Measurements from ENCODE around the gene DIP2C.
"Not testable (repeated sequence)": the region's sequence is repeated elsewhere in the genome, so short reads cannot be mapped to it uniquely, and the experiment has no call there.

DIP2C gene

DNA sequence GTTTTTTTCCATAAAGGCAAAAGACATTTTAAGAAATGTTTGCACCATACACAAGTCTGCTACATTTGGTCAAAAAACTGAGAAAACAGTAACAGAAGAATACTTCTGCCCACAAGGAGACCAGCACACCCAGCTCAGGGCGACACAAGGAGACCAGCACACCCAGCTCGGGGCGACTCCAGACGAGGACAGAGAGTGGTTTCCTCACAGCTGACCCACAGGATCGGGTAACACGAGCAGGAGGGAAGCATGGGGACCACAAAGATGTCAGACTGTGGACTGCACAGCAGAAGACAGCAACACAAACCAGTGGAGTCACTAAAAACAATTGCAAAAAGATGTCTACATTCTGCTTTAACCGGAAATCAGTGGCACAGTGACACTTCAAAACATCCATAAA lies 237.6 kb downstream of the DIP2C start:
- DNase-seq (ENCODE audit: low read depth in 2 of 2), result no peak

DNA sequence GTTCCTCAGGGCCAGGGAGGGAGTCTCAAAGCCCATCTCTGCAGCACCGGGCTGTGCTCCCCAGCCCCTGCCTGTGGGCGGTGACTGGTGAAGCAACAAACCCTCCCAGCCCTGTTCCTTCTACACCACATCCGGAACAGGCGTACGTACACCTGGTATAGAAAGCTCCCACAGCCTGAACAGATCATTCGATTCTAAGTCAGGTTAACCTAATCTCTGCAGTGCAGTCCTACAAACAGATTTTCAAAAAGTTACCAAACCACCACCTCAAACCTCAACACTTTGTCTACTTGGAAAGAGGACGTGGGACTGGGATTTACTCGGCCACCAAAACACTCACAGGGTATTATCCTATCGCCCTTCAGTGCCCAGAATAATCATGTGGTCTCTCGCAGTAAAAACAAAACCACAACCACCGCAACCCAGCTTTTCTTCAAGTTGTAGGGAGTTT lies 238.4 kb downstream of the DIP2C start:
- DNase-seq (ENCODE audit: low read depth in 2 of 2), result peak; percentile 30 to 37

DNA sequence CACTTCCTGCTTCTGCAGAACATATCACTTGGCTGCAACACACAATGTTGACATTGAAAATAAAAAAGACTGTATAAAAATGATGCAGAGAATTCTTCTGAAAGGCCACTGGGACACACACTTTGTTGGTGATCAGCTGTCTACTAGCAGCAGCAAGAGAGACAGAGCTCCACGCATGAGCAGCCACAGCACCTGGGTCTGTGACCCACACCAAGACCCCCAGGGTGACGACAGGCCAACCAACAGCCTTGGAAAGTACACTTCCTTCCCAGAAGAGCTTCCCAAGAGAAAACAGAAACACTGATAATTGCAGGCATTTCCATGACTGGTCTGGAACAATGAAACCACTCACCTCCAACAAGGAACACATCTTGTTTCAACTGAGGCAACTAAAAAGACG lies 239.0 kb downstream of the DIP2C start:
- no peak for DNase-seq (ENCODE audit: low read depth in 2 of 2)

DNA sequence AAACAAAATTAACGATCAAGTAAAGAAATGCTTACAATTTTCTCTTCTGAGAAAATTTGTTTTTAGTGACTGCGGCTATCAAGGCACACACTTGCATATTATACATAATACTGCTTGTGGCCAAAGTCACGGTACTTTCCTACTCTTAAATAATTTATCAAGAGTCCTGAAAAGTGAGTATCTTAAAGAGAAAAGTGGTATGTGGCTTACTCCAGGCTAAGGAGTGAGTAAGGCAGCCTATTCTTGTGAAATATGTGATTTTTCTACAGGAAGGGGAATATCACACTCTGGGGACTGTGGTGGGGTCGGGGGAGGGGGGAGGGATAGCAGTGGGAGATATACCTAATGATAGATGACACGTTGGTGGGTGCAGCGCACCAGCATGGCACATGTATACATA lies 240.1 kb downstream of the DIP2C start:
- DNase-seq (ENCODE audit: low read depth in 2 of 2), result not testable (repeated sequence)

DNA sequence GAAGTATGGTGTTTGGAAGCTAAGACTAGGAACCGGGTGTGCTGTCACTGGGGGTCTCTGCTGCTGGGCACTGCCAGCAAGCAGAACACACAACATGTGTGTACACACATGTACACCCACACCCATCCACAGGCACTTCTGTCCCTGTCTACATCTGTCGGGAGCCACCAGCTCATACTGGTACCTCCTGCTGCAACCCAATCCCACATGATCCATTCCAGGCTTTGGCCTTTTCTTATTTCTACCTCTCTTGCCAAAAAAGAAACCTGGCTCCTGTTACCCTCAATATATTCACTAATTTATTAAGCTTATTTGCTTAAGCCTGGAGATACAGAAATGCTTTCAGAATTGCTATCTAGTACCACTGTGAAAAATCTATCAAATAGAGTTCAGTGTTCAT lies 246.0 kb downstream of the DIP2C start:
- DNase-seq (ENCODE audit: low read depth in 2 of 2), result no peak

DNA sequence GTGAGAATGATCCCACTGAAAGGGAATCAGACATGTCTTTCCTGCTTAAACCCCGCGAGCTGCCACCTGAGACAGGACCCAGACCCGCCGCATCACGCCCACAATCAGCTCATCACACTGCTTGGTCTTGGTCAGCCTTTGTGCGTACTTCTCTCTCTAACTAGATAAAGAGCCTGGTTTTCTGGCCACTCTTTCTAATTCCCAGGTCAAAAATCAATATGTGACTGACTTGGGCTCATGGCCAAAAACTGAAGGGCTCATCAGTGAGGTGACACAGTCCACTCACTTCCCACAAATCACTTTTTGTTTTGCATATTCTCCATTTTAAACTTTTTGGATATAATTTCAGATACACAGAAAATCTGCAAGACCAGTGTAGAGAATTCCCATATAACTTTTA lies 247.3 kb downstream of the DIP2C start:
- DNase-seq (ENCODE audit: low read depth in 2 of 2), result no peak

DNA sequence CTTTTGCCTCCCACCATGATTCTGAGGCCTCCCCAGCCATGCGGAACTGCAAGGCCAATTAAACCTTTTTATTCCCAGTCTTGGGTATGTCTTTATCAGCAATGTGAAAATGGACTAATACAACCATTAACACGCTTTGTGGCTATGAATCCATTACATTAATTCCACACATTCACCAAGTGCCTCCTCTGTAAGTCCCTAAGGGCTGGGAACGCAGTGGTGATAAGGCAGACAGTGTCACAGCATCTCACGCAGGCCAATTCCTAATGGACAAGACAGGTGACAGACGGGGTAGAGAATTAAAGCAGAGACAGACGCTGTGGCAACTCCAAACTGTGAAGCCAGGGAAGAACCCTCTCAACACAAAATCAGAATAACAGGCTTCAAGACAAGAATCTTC lies 247.8 kb downstream of the DIP2C start:
- DNase-seq (ENCODE audit: low read depth in 2 of 2), result no peak

DNA sequence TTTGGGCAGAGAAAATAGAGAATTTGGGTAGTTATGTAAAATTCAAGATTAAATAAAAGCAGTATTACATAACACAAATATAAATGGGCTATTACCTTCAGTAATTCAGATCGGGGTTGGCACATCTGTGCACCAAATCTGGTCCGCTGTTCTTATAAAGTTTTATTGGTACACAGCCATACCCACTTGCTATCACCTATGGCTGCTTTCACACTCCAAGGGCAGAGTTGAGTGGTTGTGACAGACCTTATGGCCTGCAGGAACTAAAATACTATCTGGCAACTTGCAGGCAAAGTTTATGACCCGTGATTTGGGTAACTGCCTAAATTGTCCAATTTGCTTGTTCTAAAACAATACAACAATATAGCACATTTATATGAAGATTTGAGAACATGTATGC lies 249.3 kb downstream of the DIP2C start:
- no peak for DNase-seq (ENCODE audit: low read depth in 2 of 2)

DNA sequence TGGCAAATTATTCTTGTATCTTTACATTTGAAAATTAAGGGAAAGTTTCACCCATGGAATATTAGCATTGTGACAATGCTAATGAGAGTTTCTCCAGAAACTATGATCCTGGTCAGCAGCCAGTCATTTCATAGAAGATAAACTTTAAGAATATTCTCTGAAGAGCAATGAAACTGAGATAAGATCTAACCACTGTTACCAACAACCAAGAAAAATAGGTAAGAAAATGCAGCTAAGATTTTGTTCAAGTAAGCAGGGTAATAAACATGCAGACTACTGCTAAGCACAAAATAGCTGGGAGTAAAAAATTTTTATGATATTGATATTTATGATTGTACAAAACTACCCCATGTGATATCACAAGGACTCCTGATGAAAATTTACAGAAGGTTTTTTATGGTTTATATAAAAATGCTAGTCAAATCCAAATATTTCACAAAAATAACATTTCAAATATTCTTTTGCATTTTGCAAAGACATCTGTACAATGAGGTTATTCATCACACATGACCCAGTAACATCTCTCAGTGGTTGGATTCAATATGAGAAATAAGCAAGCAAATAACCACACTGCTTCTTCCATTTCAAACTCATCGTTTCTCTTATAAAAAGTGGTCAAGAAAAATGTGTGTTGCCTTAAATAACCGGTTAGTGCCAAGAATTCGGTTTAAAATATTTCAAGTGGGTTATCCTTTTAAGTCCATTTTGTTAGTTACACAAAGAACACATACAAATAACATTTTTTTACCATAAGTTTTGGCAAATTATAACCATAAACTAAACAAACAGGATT lies 251.6 kb downstream of the DIP2C start:
- no peak for DNase-seq (ENCODE audit: low read depth in 2 of 2)

DNA sequence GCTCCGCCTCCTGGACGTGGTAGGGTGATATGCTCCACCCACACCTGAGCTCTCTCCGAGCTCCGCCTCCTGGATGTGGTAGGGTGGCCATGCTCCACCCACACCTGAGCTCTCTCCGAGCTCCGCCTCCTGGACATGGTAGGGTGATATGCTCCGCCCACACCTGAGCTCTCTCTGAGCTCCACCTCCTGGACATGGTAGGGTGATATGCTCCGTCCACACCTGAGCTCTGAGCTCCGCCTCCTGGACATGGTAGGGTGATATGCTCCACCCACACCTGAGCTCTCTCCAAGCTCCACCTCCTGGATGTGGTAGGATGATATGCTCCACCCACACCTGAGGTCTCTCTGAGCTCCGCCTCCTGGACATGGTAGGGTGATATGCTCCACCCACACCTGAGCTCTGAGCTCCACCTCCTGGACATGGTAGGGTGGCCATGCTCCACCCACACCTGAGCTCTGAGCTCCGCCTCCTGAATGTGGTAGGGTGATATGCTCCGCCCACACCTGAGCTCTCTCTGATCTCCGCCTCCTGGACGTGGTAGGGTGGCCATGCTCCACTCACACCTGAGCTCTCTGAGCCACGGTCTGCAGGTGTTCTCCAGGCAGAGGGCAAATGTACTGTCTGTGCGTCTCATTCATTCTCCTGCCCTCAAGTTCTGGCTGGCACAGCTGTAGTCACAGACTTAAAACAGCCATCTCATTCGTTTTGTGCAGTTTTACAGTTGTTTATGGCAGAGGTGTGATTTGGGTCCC lies 252.4 kb downstream of the DIP2C start:
- DNase-seq (ENCODE audit: low read depth in 2 of 2), result no peak

DNA sequence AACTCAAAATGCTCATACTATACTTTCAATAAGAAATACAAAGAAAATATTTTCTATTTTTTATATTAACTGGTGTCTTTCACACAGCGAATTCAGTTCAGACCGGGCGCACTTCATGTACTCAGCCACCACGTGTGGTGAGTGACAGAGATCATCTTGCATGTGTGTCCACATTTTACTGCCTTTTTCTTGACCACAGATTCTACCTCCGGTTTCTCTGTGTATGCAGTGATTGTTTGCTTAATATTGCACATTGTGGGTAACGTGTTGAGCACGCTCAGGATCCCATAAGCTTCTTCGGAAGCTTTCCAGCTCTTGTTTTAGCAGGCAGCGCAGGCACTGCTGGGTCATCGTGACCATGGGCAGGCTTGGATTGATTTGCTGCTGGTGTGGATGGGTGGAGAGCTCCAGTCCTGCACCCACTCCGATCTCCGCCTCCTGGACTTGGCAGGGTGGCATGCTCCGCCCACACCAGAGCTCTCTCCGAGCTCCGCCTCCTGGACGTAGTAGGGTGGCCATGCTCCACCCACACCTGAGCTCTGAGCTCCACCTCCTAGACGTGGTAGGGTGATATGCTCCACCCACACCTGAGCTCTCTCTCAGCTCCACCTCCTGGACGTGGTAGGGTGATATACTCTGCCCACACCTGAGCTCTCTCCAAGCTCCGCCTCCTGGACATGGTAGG lies 253.3 kb downstream of the DIP2C start:
- DNase-seq (ENCODE audit: low read depth in 2 of 2), result no peak

DNA sequence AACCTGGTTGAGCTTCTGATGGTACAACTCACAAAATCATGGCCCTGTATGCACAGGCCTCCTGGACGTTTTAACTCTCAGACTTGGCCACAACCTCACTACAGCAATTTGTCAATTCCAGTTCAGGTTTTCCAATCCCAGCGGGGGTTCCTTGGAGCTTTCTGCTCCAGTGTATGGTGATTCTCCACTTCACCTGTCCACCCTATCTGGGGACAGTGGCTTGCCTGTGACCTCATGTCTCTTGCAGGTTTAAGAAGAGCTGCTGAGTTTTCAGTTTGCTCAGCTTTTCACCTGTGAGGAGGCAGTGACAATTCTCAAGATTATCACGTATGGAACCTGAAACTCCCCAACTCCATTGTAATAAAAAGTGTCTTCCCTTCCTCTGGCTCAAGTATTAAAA lies 254.1 kb downstream of the DIP2C start:
- no peak for DNase-seq (ENCODE audit: low read depth in 2 of 2)

DNA sequence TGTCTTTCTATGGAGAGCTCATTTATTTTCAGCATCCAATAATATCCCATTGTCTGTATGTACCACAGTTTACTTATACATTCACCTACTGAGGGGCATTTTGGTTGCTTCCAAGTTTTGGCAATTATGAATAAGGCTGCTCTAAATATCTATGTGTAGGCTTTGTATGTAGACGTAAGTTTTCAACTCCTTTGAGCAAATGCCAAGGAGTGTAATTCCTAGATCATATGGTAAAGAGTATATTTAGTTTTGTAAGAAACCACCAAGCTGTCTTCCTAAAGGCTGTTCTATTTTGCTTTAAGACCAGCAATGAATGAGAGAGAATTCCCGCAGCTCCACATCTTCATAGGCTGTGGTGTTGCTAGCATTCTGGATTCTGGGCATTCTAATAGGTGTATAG lies 259.8 kb downstream of the DIP2C start:
- no peak for DNase-seq (ENCODE audit: low read depth in 2 of 2)

DNA sequence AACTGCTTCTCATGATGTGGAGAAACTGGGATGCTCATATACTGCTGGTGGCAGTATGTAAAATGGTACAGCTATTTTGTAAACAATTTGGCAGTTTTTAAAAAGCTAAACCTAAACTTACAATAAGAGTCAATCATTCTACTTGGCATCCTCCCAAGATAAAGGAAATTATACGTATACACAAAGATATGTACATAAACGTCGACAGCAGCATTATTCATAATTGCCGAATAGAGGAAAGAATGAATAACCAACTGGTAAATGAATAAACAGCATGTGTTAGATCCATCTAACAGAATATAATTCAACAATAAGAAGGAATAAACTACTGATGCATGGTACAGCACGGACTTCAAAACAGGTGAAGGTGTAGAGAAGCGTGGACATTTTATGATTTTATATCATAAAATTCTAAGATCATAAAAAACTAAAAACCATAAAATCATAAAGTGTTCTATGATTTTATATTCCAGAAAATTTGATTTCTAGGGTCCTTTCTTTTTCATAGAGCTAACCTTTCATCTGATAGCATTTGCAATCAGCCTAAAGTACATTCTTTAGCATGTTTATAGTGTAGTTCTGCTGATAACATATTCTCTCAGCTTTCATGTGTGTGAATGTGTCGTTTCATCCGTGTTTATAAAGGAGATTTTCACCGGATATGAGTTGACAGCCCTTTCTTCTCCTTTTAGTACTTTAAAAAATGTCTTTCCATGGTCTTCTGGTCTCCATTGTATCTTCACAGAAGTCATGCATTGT lies 261.5 kb downstream of the DIP2C start:
- DNase-seq (ENCODE audit: low read depth in 2 of 2), result no peak

DNA sequence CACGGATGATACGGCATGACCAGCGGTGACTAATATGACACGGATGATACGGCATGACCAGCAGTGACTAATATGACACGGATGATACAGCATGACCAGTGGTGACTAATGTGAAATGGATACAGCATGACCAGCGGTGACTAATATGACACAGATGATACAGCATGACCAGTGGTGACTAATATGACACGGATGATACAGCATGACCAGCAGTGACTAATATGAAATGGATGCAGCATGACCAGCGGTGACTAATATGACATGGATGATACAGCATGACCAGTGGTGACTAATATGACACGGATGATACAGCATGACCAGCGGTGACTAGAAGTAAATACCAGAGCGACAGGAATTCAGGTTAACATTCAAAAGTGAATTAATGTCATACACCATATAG lies 264.1 kb downstream of the DIP2C start:
- not testable (repeated sequence) for DNase-seq (ENCODE audit: low read depth in 2 of 2)

DNA sequence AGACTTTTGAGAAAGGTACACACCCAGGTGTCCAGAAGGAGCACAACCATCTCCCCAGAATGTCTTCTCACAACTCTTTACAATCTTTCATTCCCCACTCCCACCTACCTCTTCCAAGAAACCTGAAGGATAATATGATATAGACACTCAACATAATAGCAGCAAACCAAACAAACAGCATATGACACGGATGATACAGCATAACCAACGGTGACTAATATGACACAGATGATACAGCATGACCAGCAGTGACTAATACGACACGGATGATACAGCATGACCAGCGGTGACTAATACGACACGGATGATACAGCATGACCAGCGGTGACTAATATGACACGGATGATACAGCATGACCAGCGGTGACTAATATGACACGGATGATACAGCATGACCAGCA lies 264.7 kb downstream of the DIP2C start:
- not testable (repeated sequence) for DNase-seq (ENCODE audit: low read depth in 2 of 2)

DNA sequence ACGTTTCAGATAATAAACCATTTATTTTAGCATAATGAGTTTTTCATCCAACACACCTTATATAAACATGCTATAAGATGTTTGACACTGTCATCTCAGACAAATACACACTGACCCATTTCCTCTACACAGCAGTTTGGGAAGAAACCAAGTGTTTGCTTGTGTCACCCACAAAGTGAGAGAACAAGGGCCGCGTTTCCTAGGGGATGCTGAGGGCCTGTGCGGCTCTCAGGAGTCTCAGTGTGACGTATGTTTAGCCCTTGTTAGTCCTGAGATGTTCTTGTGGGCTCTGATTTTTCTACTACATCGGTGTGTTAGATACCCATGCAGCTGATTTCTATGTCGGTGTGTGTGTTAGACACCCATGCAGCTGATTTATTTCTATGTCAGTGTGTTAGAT lies 266.3 kb downstream of the DIP2C start:
- DNase-seq (ENCODE audit: low read depth in 2 of 2), result no peak

DNA sequence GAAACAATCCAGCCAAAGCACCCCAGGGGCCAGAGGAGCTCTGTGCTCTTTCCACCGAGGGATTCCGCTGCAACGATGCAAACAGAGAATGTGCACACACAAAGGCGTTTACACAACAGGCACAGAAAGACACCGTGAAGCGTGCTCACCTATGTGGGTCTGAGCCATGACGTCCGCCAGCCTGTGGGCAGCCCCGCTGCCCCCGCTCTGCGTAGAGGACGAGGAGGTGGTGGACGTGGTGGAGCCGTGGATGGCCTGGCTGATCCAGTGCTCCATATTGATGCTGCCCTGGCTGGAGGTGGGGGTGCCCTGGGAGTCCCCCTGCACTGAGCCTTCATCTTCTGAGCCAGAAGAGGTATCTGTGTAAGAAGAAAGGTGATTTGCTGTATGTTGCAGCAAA lies 266.8 kb downstream of the DIP2C start:
- DNase-seq (ENCODE audit: low read depth in 2 of 2), result no peak

DNA sequence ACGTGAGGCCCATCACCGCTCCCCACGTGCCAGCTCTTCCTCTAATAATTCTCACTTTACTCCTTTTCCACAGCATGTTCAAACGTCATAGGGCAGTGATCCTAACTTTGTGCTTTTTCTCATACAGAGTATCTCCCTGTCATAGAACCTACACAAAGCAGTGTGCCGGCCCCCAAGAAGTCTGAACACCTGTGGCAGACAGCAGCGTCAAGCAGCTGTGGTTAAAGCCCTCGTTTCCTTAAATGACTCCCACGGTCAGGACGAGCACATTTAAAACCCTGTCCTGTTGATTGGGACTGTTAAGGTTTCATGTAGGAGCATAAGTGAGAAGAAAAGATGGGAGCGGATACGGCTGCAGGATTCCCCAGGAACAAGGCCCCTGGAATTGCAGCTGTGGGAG lies 267.2 kb downstream of the DIP2C start:
- no peak for DNase-seq (ENCODE audit: low read depth in 2 of 2)

DNA sequence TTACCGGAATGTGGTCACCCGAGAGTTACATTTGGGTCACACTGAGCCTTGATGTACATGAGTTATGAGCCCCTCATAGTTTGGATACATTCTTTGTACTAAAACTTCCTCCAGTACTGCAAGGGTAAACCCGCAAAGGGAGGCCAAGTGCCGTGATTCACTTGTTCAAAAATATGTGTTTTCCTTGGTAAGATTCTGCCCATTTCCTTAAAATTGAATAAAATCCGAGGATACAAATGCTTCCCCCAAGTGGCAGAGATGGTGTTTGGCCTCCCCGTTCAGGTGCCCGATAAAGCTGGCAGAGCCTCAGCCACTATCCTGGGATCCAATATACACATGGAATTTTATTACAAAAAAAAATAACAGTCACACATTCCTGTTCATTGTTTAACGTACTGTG lies 268.3 kb downstream of the DIP2C start:
- DNase-seq (ENCODE audit: low read depth in 2 of 2), result no peak

DNA sequence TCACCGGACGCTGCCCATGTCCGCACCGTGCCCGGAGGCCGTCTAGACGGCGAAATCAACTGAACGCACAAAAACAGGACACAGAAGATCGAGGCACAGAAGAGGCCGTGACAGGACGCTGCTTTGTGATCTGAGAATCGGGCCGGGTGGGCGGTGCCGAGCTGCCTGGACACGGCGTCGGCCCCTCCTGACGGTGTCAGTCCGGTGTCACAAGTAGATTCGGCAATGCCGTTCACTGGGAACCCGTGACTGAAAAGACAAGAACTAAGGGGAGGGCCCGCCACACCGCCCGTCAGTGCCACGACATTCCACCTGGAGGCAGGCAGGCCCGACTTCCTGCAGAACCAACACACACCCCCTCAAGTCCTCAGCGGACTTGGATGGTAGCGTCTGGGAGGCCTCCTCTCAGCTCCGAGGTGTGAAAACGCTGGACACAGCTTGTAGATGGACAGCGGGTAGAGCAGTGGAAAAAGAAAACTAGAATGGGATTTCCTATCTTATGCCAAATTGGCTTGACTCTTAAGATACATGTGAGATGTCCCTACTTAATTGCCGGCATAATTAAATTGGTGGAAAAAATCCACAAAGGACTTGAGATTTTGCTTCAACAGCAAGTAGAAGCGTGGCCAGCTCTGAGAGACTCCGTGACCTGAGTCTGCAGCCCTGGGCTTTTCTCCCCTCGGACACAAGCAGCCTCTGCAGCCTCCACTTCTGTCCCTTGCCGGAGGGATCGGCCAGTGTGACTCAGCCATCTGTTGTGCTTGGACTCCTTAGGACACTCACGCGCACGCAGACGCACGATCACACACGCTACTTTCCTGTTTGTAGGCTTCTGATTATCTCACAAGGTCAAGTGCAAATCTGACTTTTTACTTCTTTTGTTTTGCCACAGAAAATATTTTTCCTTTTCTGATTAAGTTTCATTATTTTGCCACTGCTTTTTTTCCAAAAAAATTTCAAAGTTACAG lies 269.0 kb downstream of the DIP2C start:
- no peak for DNase-seq (ENCODE audit: low read depth in 2 of 2)

All from stimulated activated CD8-positive, alpha-beta memory T cell treated with anti-CD3 and anti-CD28 coated beads, Interleukin-2, amount 100 ng/mL, for 48 hours (primary cell).